GM12878 (cell line): Measurements from ENCODE around the gene PLEKHA6.

ENCODE experiments used
- HDAC2 ChIP-seq: fragments of 200-600 bp; sonication (generic); IDR thresholded peaks from 2 replicates; pipeline ENCODE4 v1.6.1; 2017
- JUNB ChIP-seq: IDR thresholded peaks from 2 replicates; pipeline ENCODE4 v1.6.1; 2016; ENCODE audit warnings: antibody characterized with exemption, mild to moderate bottlenecking
- POLR2A ChIP-seq: IDR thresholded peaks from 2 replicates; pipeline ENCODE4 v1.6.1; 2011; ENCODE audit warnings: low read depth, mild to moderate bottlenecking, low read length
- TCF7 ChIP-seq: IDR thresholded peaks from 2 replicates; pipeline ENCODE4 v1.6.1; 2014; ENCODE audit warnings: antibody characterized with exemption, borderline replicate concordance

DNA sequence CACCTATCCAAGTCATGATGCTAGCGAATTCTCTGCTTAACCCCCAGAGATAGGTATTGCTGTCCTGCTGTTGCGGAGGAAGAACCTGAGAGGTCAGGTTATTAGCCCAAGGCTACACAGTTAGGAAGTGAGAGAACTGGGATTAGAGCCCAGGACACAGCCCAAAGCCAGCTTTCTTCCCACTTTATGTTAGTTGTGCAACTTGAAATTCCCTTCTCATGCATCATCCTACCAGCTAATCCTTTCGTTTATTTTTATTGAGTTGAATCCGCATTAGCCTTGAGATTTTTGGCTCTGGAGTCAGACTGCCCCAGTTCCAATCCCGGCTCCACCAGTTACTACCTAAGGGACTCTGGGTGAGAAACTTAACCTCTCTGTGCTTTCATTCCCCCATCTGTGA lies 65.4 kb downstream of the PLEKHA6 start:
- no peak for TF ChIP-seq TCF7
- no peak for TF ChIP-seq POLR2A
- no peak for TF ChIP-seq JUNB
- TF ChIP-seq HDAC2 = no peak
